Mucosa of stomach (tissue), 1 donor: Measurements from ENCODE around the gene DNER.
"Not testable (repeated sequence)": the region's sequence is repeated elsewhere in the genome, so short reads cannot be mapped to it uniquely, and the experiment has no call there.

Experiments used
- H3K27me3 ChIP-seq: one replicate; pipeline ENCODE4 v1.7.0; 2013; ENCODE audit warnings: mild to moderate bottlenecking, low read length; ENCODE audit not compliant: control insufficient read depth, insufficient read depth
- H3K36me3 ChIP-seq: one replicate; pipeline ENCODE4 v1.7.0; 2013; ENCODE audit warnings: low read length; ENCODE audit not compliant: control insufficient read depth, insufficient read depth
- H3K4me1 ChIP-seq: one replicate; pipeline ENCODE4 v1.7.0; 2013; ENCODE audit warnings: mild to moderate bottlenecking, low read length; ENCODE audit not compliant: control insufficient read depth, insufficient read depth
- H3K4me3 ChIP-seq: one replicate; pipeline ENCODE4 v1.7.0; 2013; ENCODE audit warnings: low read length
- H3K9ac ChIP-seq: one replicate; pipeline ENCODE4 v1.7.0; 2013; ENCODE audit warnings: mild to moderate bottlenecking, low read length, moderate library complexity
- H3K9me3 ChIP-seq: one replicate; pipeline ENCODE4 v1.7.0; 2013; ENCODE audit warnings: mild to moderate bottlenecking, low read length, moderate library complexity; ENCODE audit not compliant: control insufficient read depth
- donor health status: Pancreatic carcinoma.

DNER gene, protein sequence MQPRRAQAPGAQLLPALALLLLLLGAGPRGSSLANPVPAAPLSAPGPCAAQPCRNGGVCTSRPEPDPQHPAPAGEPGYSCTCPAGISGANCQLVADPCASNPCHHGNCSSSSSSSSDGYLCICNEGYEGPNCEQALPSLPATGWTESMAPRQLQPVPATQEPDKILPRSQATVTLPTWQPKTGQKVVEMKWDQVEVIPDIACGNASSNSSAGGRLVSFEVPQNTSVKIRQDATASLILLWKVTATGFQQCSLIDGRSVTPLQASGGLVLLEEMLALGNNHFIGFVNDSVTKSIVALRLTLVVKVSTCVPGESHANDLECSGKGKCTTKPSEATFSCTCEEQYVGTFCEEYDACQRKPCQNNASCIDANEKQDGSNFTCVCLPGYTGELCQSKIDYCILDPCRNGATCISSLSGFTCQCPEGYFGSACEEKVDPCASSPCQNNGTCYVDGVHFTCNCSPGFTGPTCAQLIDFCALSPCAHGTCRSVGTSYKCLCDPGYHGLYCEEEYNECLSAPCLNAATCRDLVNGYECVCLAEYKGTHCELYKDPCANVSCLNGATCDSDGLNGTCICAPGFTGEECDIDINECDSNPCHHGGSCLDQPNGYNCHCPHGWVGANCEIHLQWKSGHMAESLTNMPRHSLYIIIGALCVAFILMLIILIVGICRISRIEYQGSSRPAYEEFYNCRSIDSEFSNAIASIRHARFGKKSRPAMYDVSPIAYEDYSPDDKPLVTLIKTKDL

DNA sequence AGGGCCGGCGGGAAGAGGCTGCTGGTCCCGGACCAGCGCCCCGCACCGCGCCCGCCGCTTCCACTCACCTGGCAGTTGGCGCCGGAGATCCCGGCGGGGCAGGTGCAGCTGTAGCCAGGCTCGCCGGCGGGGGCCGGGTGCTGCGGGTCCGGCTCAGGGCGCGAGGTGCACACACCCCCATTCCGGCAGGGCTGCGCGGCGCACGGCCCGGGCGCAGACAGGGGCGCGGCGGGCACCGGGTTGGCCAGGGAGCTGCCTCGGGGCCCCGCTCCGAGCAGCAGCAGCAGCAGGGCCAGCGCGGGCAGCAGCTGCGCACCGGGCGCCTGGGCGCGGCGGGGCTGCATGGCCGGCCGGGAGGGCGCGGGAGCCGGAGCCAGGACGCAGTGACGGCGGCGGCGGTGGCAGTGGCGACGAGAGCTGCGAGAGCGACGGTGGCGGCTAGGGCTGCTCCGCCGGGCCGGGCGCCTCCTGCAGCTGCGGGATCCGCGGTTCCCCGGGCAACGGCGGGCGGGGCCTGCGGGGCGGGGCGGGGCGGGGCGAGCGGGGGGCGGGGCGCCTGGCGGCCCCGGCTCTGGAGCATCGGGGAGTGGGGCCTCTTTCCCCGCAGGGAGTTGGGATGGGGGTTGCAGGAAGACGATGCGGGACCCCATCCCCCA is at the start of gene DNER:
DNER (minus strand) TSS at position 476 of the 656 bp plus-strand sequence; CDS start at position 344, 132 bp downstream.
- no peaks in the 10 kb centered on the region for H3K36me3 ChIP-seq
- H3K4me1 ChIP-seq: peaks cover 6% of the 10 kb centered on the region
- H3K9ac ChIP-seq: no peak within 1 kb of the TSS
- H3K27me3 ChIP-seq: peaks cover 29% of the 10 kb centered on the region
- H3K4me3 ChIP-seq: no peak within 1 kb of the TSS
- H3K9me3 ChIP-seq: no peaks in the 10 kb centered on the region

DNA sequence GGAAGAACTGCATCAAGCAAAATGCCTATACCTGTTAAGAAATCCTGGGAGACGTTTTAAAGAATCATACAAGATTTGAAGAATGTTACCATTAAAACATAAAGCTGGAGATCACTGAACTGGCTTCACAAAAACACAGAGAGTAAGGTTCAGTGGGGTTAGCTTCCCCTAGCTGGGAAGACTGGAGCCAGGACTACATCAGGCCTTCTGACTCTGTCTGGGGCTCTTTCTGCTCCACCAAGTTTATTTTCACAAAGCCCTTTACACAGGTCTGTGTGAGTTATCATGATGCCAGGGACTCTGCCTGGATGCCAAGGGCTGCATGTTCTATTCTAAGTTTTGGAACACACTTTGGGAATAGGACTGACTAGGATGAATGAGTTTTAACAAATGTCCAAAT is 47.3 kb upstream of the DNER start:
- H3K27me3 ChIP-seq: no peaks in the 10 kb centered on the region
- H3K4me3 ChIP-seq: no peak overlapping the region
- peaks cover 3% of the 10 kb centered on the region for H3K36me3 ChIP-seq
- no peak overlapping the region for H3K9ac ChIP-seq
- no peaks in the 10 kb centered on the region for H3K4me1 ChIP-seq
- H3K9me3 ChIP-seq: no peaks in the 10 kb centered on the region

DNA sequence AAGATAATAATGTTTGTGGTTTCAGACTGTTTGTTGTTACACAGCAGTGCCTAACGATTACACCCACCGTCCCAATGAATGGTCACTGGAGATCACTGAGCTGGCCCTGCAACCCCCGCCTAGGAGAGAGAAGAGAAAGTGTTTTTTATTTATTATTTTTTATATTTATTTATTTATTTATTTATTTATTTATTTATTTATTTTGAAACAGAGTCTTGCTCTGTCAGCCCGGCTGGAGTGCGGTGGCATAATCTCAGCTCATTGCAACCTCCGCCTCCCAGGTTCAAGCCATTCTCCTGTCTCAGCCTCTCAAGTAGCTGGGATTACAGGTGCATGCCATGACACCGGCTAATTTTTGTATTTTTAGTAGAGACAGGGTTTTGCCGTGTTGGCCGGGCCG is 43.1 kb upstream of the DNER start:
- not testable (repeated sequence) for H3K9me3 ChIP-seq, H3K36me3 ChIP-seq, H3K27me3 ChIP-seq, H3K4me1 ChIP-seq, H3K4me3 ChIP-seq, H3K9ac ChIP-seq

DNA sequence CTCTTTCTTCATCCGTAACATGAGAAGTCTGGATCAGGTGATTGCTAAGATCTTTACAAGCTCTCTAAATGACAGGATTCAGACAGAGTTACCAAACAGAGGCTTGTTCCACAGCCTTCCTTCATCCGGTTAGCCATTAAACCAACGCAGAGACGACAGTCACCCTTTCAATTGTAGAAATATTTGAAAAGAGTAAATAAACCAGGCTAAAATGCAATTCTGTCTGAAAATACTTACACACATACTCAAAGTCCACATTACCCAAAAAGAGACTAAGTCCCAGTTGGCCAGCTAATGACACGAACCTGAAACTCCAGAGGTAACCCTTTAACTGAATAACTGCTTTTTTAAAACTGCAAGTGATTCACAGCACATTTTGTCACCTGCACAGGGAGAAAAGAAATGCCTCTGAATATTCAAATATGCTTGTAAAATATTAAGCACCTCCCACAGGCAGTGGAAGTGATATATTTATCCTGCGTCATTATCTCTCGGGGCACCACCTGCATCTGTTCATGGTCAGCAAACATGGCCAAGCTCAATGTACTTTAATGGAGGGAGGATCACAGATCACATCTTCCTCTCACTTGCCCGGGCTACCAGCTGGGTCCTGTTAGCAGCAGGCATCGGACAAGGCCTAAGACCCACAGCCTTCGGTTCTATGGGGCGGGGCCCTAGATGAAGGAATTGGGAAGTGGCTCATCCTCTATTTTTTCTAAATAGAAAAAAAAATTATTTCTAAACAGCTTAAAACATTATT is 38.8 kb upstream of the DNER start:
- no peaks in the 10 kb centered on the region for H3K4me1 ChIP-seq
- no peaks in the 10 kb centered on the region for H3K27me3 ChIP-seq
- H3K36me3 ChIP-seq: no peaks in the 10 kb centered on the region
- H3K9ac ChIP-seq: no peak overlapping the region
- no peaks in the 10 kb centered on the region for H3K9me3 ChIP-seq
- H3K4me3 ChIP-seq: no peak overlapping the region

DNA sequence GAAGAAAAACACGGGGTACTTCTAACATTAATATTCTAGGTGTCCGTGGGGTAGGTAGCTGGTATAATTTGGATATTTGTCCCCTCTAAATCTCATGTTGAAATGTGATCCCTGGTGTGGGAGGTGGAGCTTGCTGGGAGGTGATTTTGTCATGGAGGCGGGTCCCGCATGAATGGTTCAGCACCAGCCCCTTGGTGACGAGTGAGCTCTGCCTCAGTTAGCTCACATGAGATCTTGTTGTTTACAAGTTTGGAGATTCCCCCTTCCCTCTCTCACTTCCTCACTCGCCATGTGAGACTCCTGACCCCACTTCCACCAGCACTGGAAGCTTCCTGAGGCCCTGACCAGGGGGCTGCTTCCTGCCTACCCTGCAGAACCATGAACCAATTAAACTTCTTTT is 35.4 kb upstream of the DNER start:
- Histone ChIP-seq H3K36me3 (no peaks in the 10 kb centered on the region), H3K27me3 (no peaks in the 10 kb centered on the region), H3K9me3 (no peaks in the 10 kb centered on the region), H3K4me3 (no peak overlapping the region), H3K4me1 (no peaks in the 10 kb centered on the region), H3K9ac (no peak overlapping the region)

DNA sequence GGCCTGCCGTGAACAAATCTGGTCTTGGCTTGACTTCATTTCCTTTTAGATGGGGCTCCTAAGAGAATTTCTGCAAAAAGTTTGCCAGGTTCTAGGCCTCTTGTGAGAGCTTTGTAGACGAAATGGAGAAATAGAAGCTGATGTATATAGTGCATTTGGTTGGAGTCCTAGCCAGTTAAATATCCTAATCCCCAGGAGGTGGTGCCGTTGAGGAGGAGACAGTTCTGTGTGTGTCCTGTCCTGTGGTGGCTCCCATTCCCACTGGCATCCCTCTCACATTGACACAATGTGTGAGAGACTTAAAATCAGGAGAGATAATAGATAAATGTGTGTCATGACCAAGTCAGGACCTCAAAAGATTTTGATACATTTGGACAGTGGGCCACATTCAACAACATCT is 34.6 kb upstream of the DNER start:
- no peak overlapping the region for H3K4me3 ChIP-seq
- H3K27me3 ChIP-seq: no peaks in the 10 kb centered on the region
- no peaks in the 10 kb centered on the region for H3K4me1 ChIP-seq
- H3K9me3 ChIP-seq: no peaks in the 10 kb centered on the region
- H3K9ac ChIP-seq: no peak overlapping the region
- no peaks in the 10 kb centered on the region for H3K36me3 ChIP-seq

DNA sequence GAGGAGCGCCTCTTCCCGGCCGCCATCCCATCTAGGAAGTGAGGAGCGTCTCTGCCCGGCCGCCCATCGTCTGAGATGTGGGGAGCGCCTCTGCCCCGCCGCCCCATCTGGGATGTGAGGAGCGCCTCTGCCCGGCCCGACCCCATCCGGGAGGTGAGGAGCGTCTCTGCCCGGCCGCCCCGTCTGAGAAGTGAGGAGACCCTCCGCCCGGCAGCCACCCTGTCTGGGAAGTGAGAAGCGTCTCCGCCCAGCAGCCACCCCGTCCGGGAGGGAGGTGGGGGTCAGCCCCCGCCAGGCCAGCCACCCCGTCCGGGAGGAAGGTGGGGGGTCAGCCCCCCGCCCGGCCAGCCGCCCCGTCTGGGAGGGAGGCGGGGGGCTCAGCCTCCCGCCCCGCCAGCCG is 28.3 kb upstream of the DNER start:
- H3K27me3 ChIP-seq, H3K36me3 ChIP-seq, H3K4me3 ChIP-seq, H3K4me1 ChIP-seq, H3K9ac ChIP-seq, H3K9me3 ChIP-seq: not testable (repeated sequence)

DNA sequence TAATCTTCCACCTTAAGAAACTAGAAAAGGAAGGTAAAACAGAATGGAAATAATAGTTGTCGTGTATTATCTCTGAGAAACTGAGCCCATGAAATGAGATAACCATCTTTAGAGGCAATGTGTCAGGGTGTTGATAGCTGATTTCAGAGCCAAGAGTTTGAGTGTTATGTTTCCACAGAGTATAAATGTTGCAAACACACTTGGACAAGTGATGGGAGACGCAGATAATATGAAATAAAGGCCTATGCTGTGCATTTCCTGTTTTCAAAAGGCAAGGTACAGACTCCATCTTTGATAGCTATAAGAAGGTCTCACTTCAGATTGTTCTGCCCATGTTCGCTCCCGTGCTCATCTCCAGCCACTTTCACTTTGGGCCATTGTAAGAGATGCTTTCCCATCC is 25.9 kb upstream of the DNER start:
- Histone ChIP-seq H3K36me3 (no peaks in the 10 kb centered on the region), H3K4me3 (no peak overlapping the region), H3K4me1 (no peaks in the 10 kb centered on the region), H3K9ac (no peak overlapping the region), H3K27me3 (no peaks in the 10 kb centered on the region), H3K9me3 (no peaks in the 10 kb centered on the region)

DNA sequence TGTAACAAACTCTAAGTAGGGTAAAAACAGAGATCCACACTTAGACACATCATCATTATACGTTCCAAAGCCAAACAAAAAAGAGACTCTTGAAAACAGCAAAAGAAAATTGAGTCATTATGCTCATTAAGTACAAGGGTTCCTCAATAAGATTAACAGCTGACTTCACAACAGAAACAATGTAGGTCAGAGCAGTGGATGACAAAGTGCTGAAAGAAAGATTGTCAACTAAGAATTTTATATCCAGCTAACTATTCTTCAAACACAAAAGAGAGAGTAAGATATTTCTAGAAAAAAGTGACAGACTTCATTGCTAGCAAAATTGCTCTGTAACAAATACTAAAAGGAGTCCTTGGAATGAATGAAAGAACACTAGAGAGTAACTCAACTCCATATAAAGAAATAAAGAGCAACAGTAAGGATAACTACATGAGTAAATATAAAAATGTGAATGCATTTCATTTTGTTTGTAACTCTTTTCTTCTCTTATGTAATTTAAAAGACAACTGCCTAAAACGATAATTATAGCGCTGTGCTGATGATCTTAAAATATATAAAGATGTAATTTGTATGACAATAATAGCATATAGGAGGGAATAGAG is 23.8 kb upstream of the DNER start:
- Histone ChIP-seq H3K9ac (no peak overlapping the region), H3K4me3 (no peak overlapping the region), H3K36me3 (no peaks in the 10 kb centered on the region), H3K9me3 (no peaks in the 10 kb centered on the region), H3K27me3 (no peaks in the 10 kb centered on the region), H3K4me1 (no peaks in the 10 kb centered on the region)

DNA sequence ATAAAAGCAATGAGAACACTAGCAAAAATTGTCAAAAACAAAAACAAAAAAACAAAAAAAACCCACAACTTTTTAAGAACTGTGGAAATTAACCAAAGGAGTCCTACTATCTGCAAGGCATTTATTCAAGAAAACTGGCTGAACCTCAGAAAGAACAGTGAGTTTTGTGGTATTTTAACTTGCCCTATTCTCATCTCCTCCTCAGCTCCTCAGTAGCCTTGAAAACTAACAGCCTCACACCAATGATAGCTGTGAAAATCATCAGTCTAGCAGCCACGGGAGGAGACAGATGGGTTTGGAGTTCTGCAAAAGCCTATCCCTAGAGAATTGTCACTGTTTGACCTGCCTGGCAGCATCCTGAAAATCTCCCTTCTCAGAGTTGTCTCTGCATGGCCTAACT is 20.1 kb upstream of the DNER start:
- Histone ChIP-seq H3K27me3 (no peaks in the 10 kb centered on the region), H3K9me3 (no peaks in the 10 kb centered on the region), H3K9ac (no peak overlapping the region), H3K36me3 (no peaks in the 10 kb centered on the region), H3K4me1 (no peaks in the 10 kb centered on the region), H3K4me3 (no peak overlapping the region)

DNA sequence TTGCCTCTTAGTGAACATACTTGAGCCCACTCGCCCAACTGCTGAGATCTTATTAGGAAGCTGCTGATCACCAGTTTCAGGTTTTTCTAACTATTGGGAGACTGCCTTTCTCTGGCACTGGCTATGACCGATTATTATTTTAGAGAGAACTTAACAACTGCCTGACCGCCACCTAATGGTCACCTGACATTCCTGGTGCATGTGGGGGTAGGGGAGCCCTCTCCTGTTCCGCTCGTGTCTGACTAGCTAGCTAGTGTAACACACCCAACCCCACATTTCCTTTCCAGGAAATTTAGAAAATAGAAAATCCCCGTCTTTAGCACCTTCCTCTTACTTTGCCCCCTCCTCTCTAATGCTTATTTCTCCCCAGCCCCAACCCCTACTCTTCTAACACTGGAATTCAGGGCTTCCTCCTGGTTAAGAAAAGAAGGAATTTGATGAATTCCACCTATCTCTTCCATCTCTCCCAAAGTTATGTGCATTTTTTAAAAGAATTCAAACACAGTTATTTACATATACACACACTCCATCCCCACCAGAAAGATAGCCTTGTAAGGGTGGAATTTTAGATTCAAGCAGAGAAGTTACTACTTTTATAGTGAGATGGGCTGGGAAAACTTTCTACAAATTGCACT is 19.4 kb upstream of the DNER start:
- Histone ChIP-seq H3K9ac (no peak overlapping the region), H3K36me3 (no peaks in the 10 kb centered on the region), H3K9me3 (no peaks in the 10 kb centered on the region), H3K4me1 (no peaks in the 10 kb centered on the region), H3K27me3 (no peaks in the 10 kb centered on the region), H3K4me3 (no peak overlapping the region)
